ENCODE data around the gene FAM53A. TPM values are rescaled to one million over a fixed set of nuclear protein-coding genes. Genes with fewer than 3 reads are reported as not detected.

Gene FAM53A
- total and polyA plus RNA-seq, 2 of the 4 experiments (the other 2 are of a cell fraction), result 2.0 to 3.1 TPM

DNA sequence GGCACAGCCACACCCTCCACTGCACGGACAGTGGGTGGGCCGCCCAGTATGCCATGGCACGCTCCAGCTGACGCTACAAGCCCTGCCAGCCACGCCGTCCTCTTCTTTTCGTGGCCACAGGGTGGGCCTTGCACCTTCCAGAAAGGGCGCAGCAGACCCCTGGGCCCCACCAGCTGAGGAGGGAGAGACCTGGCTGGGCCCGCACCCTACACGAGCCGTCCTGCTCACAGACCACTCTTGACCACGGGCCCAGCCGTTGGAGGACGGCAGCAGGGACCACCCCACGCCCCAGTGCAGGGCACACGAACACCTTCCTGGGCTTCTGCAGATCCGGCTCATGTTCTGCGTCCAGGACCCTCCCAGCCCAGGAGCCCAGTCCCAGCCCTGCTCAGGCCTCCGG is 27.1 kb downstream of the FAM53A start:
- DNase-seq (no peak), ATAC-seq (ENCODE audit: low read depth) (no peak)
- no peak overlapping the region for H3K27ac ChIP-seq (ENCODE audit: insufficient read depth, low read length)
- no peak overlapping the region for H3K18ac ChIP-seq (ENCODE audit: low read depth, low read length)
- H3K56ac ChIP-seq (ENCODE audit: extremely low read depth, insufficient read depth, low read length), result no peak overlapping the region
- peaks cover 4% of the 10 kb centered on the region for H4K20me1 ChIP-seq (ENCODE audit: insufficient read depth, low read length)
- no peak overlapping the region for H4K8ac ChIP-seq (ENCODE audit: low read depth in 2 of 2, low read length in 2 of 2)
- H4K5ac ChIP-seq (ENCODE audit: low read depth, low read length), result no peak overlapping the region
- BruUV-seq (replicated peaks), result no TSS peak
- no peak overlapping the region for H2AK9ac ChIP-seq (replicated peaks; ENCODE audit: low read depth, low read length, poor library complexity)
- H3K4ac ChIP-seq (ENCODE audit: low read depth, low read length), result no peak overlapping the region
- peaks cover 11% of the 10 kb centered on the region for H3K9me1 ChIP-seq (ENCODE audit: insufficient read depth, low read length)
- no peak overlapping the region for H2BK5ac ChIP-seq (ENCODE audit: low read depth, low read length, poor library complexity, severe bottlenecking)
- H4K91ac ChIP-seq (ENCODE audit: insufficient read depth, low read depth, low read length), result no peak overlapping the region
- no peak overlapping the region for H2BK120ac ChIP-seq (ENCODE audit: low read depth, low read length)
- intact Hi-C loops (cut with micrococcal nuclease) (no loop called here), in situ Hi-C loops (cut with MboI; ENCODE audit: low sequenced_read_pairs) (no loop called here), dilution Hi-C loops (cut with HindIII; ENCODE audit: low sequenced_read_pairs, unreplicated experiment) (no loop called here)
- H3K4me2 ChIP-seq (ENCODE audit: low read depth, low read length), result no peak overlapping the region
- no peaks in the 10 kb centered on the region for H3K36me3 ChIP-seq (ENCODE audit: control insufficient read depth, insufficient read depth, low read length)
- no peak overlapping the region for H2BK15ac ChIP-seq (ENCODE audit: low read depth, low read length)
- no peak overlapping the region for H3K23ac ChIP-seq (ENCODE audit: low read depth, low read length)
- ChIA-PET CTCF (interaction anchor here (0.5 kb wide), 1 partner anchor 494 kb away, joined by 3 read pairs; no protein-coding TSS in a partner anchor), POLR2A (ENCODE audit: unreplicated experiment) (no interaction called here)
- H3K4me3 ChIP-seq (ENCODE audit: insufficient read depth, low read depth, low read length), result no peak overlapping the region
- H2BK20ac ChIP-seq (ENCODE audit: low read depth, low read length), result no peak overlapping the region
- no peak overlapping the region for H3K9ac ChIP-seq (ENCODE audit: low read depth, low read length)
- no peaks in the 10 kb centered on the region for H3K9me3 ChIP-seq (ENCODE audit: control insufficient read depth, insufficient read depth, low read length)
- no peak overlapping the region for H3K14ac ChIP-seq (replicated peaks; ENCODE audit: low read depth, low read length)
- no peaks in the 10 kb centered on the region for H3K27me3 ChIP-seq (ENCODE audit: control insufficient read depth, insufficient read depth, low read length)
- TF ChIP-seq RAD21 (IDR thresholded peaks at IDR 0.05; ENCODE audit: low read length), result no peak
- H3K4me1 ChIP-seq (ENCODE audit: control insufficient read depth, insufficient read depth, low read length), result no peaks in the 10 kb centered on the region
- H2AK5ac ChIP-seq (ENCODE audit: low read depth, low read length), result no peak overlapping the region
- no peak overlapping the region for H2AFZ ChIP-seq (replicated peaks; ENCODE audit: low read length, poor library complexity)
- 92% methylated on average over 16 of the region's 19 CpGs; no CpG with 5 or more reads in 1 of the 2 experiments for WGBS, 2 experiments (ENCODE audit: extremely low coverage in 2 of 2, insufficient read length in 1 of 2)
- H3K79me1 ChIP-seq (ENCODE audit: low read depth in 1 of 2, low read length in 2 of 2), result peaks cover 0 to 4% of the 10 kb centered on the region in 2 experiments; a peak in 1 of 4 replicates
